Glomerular visceral epithelial cell (primary cell): ENCODE measurements around the gene CD40.
"Not testable (repeated sequence)": the region's sequence is repeated elsewhere in the genome, so short reads cannot be mapped to it uniquely, and the experiment has no call there.

ENCODE experiments used
- DNase-seq: peaks from one replicate; pipeline ENCODE4 v3.0.0-alpha.2; 2016; ENCODE audit errors: extremely low spot score

Gene CD40

GRCh38 chr20:46117704-46118467 lies at the start of gene CD40:
TSS of gene CD40 (plus strand) at chr20:46118314. CDS start at chr20:46118344, 30 bp downstream.
- peak; percentile 96 for DNase-seq

- peak; percentile 62 for DNase-seq
Measured at GRCh38 chr20:46070215-46070900, 47.8 kb upstream of the CD40 start.

- DNase-seq: no peak
Measured at GRCh38 chr20:46071573-46071972, 46.5 kb upstream of the CD40 start.

GRCh38 chr20:46073024-46073423 lies 45.1 kb upstream of the CD40 start:
- DNase-seq: no peak

GRCh38 chr20:46073443-46073842 lies 44.7 kb upstream of the CD40 start:
- no peak for DNase-seq

- DNase-seq: no peak
Measured at GRCh38 chr20:46074006-46074405, 44.1 kb upstream of the CD40 start.

GRCh38 chr20:46076806-46077205 lies 41.3 kb upstream of the CD40 start:
- no peak for DNase-seq

GRCh38 chr20:46077642-46078305 lies 40.3 kb upstream of the CD40 start:
- no peak for DNase-seq

GRCh38 chr20:46078954-46079353 lies 39.2 kb upstream of the CD40 start:
- no peak for DNase-seq

GRCh38 chr20:46081074-46081473 lies 37.0 kb upstream of the CD40 start:
- DNase-seq: no peak

GRCh38 chr20:46083101-46083500 lies 35.0 kb upstream of the CD40 start:
- DNase-seq: no peak

GRCh38 chr20:46083531-46084061 lies 34.5 kb upstream of the CD40 start:
- no peak for DNase-seq

GRCh38 chr20:46084805-46085178 lies 33.3 kb upstream of the CD40 start:
- DNase-seq: no peak

- no peak for DNase-seq
Measured at GRCh38 chr20:46085179-46085851, 32.8 kb upstream of the CD40 start.

- no peak for DNase-seq
Measured at GRCh38 chr20:46087161-46087560, 31.0 kb upstream of the CD40 start.

- peak; percentile 36 for DNase-seq
Measured at GRCh38 chr20:46088409-46089166, 29.5 kb upstream of the CD40 start.

GRCh38 chr20:46089167-46089416 lies 29.0 kb upstream of the CD40 start:
- no peak for DNase-seq

- DNase-seq: peak; percentile 97
Measured at GRCh38 chr20:46089417-46090388, 28.4 kb upstream of the CD40 start, which contains the start of gene NCOA5. TSS of gene NCOA5 (minus strand) at chr20:46089962. CDS start at chr20:46079424, 10,538 bp downstream.

GRCh38 chr20:46091622-46092535 lies 26.2 kb upstream of the CD40 start:
- not testable (repeated sequence) for DNase-seq
